Fibroblast of skin of left quadriceps (primary cell): ENCODE measurements around the gene TMEM117.

Source experiments
- DNase-seq, 2 experiments: peaks; one replicate each; pipeline ENCODE4 v3.0.0-alpha.2; 2013; ENCODE audit warnings: low read depth in 2 of 2

TMEM117 gene

GRCh38 chr12:43964033-43964432 is 128.2 kb downstream of the TMEM117 start:
- no peak for DNase-seq

- no peak for DNase-seq
Measured at GRCh38 chr12:43964961-43965360, 129.1 kb downstream of the TMEM117 start.

GRCh38 chr12:43965899-43966298 is 130.0 kb downstream of the TMEM117 start:
- no peak for DNase-seq

- no peak for DNase-seq
Measured at GRCh38 chr12:43968736-43969135, 132.9 kb downstream of the TMEM117 start.

- DNase-seq = peak in 1 of 2 experiments; percentile 6
Measured at GRCh38 chr12:43969882-43970281, 134.0 kb downstream of the TMEM117 start.

- no peak for DNase-seq
Measured at GRCh38 chr12:43973385-43973784, 137.5 kb downstream of the TMEM117 start.

GRCh38 chr12:43973993-43974392 is 138.1 kb downstream of the TMEM117 start:
- DNase-seq = no peak

GRCh38 chr12:43976027-43976426 is 140.1 kb downstream of the TMEM117 start:
- no peak for DNase-seq

GRCh38 chr12:43978556-43978955 is 142.7 kb downstream of the TMEM117 start:
- no peak for DNase-seq

- no peak for DNase-seq
Measured at GRCh38 chr12:43979450-43979849, 143.6 kb downstream of the TMEM117 start.

GRCh38 chr12:43980627-43981191 is 144.8 kb downstream of the TMEM117 start:
- no peak for DNase-seq

- no peak for DNase-seq
Measured at GRCh38 chr12:43981726-43982125, 145.8 kb downstream of the TMEM117 start.

- DNase-seq = no peak
Measured at GRCh38 chr12:43982544-43982943, 146.7 kb downstream of the TMEM117 start.

- no peak for DNase-seq
Measured at GRCh38 chr12:43988838-43989560, 153.1 kb downstream of the TMEM117 start.

- no peak for DNase-seq
Measured at GRCh38 chr12:43992856-43993255, 157.0 kb downstream of the TMEM117 start.

GRCh38 chr12:44000309-44000952 is 164.6 kb downstream of the TMEM117 start:
- DNase-seq = peak; percentile 3 to 8

- no peak for DNase-seq
Measured at GRCh38 chr12:44002607-44003006, 166.7 kb downstream of the TMEM117 start.

GRCh38 chr12:44003721-44004120 is 167.8 kb downstream of the TMEM117 start:
- DNase-seq = no peak

- peak; percentile 30 to 31 for DNase-seq
Measured at GRCh38 chr12:44015333-44015941, 179.6 kb downstream of the TMEM117 start.

- DNase-seq = no peak
Measured at GRCh38 chr12:44017216-44017615, 181.3 kb downstream of the TMEM117 start.

GRCh38 chr12:44019118-44019517 is 183.2 kb downstream of the TMEM117 start:
- no peak for DNase-seq

- DNase-seq = no peak
Measured at GRCh38 chr12:44020555-44020954, 184.7 kb downstream of the TMEM117 start.
